Activated CD4-positive, alpha-beta T cell treated with anti-CD3 and anti-CD28 coated beads, Interleukin-2, amount 50 U/mL, for 24 hours (primary cell): ENCODE data around the gene STRN3.
A peak's percentile ranks its signal among the peaks of the same experiment; 100 is the strongest.

Experiments used
- DNase-seq, 2 donors: peaks; one replicate each; pipeline ENCODE4 v3.0.0-alpha.2; 2020; ENCODE audit warnings: low read depth in 1 of 2, low spot score in 1 of 2

Gene STRN3

DNA sequence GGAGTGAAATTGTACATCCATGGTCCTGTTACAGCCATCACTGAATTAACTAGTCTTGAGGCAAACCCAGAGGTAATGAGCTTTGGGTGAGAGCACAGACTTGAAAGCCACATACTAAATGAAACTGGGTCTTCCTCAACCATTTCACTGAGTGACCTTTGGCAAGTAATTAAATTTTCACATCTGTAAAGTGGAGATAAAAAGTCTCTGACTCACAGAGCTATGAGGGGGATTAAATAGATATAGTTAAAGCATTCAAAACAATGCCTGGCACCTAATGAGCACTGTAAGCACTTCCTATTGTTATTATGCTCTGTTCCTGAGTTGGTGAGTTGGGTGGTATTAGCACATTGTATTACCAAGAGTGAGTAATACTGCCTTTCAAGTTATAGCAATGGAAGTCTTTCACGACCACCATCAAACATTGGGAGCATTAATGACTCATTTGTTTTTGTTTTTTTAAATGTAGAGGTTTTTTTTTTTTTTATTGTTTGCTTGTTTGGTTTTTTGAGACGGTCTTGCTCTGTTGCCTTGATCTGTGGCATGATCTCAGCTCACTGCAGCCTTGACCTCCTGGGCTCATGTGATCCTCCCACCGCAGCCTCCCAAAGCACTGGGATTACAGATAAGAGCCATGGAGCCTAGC lies 12.5 kb upstream of the STRN3 start:
- no peak for DNase-seq

DNA sequence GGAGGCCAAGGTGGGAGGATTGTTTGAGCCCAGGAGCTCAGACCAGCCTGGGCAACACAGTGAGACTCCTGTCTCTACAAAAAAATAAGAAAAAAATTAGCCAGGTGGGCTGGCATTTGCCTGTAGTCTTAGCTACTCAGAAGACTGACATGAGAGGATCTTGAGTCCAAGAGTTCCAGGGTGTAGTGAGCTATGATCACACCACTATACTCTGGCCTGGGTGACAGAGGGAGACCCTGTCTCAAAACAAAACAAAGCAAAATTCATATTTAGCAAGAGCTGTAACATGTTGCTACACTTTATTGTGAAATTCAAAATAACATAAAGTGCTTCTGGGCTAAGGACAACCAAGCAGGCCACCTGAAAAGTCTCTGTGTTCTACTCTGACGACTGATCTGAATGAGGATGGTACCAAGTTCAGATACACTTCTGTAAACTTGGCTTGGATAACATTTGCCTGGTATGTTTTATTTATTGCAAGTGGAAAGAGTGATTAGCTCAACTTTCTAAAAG lies 11.6 kb upstream of the STRN3 start:
- no peak for DNase-seq

DNA sequence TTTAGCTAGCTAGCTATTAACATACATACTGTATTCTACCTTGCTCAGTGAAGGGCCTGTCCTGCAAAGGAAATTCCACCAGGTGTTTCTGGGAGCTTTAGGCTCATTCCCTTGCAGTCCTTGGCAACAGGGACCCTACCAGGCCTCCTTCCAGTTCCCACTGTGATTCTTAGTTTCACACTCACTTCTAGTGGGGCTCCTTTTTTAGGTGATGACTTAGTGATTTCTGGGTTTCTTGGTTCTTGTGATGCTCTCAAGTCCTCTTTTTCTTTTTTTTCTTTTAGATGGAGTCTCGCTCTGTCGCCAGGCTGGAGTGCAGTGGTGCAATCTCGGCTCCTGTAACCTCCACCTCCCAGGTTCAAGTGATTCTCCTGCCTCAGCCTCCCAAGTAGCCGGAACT lies 10.4 kb upstream of the STRN3 start:
- no peak for DNase-seq

DNA sequence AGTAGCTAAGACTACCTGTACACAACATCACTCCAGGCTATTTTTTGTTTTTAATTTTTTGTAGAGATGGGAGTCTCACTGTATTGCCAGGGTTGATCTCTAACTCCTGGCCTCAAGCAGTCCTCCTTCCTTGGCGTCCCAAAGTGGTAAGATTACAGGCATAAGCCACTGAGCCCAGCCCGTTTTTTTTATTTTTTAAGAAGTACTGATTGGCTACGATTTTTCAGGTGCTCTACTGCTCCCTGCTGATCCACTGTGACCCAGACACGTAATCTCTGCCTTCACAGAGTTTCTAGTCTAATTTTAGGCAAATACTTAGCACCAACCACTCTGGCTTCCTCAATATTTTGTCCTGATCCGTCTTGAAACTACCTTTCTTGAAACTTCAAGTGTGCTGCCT lies 4.3 kb upstream of the STRN3 start:
- DNase-seq: no peak

DNA sequence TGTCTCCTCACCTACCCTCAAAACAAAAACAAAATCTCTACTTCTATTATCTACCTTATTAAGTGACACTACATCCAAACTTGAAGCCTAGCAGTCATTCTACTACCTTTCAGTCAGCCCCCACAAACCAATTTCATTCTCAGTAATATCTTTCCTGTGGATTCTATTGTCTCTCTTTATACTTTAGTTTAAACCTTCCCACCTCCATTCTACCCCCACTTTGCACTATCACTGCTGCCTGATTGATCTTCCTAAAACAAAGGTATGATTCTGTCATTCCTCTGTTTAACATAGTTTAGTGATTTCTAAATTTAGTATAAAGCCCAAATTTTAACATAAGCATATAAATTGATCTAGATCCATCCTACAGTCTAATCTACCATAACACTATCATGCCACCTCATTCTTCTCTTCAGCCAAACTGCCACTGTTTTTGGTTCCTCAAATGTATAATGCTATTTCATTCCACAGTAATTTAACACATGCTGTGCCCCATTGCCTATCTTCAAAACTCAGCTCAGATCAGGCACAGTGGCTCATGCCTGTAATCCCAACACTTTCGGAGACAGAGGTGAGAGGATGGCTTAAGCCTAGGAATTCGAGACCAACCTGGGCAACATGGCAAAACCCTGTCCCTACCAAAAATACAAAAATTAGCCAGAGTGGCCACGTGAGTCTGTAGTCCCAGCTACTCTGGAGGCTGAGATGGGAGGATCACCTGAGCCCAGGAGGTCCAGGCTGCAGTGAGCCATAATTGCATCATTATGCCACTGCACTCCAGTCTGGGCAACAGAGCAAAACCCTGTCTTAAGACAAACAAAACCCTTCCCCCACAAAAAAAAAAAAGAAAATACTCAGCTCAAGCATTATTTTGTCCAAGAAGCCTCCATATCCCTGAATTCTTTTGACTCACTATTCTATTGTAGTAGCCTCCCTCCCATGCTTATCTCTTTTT lies 3.1 kb upstream of the STRN3 start:
- no peak for DNase-seq

DNA sequence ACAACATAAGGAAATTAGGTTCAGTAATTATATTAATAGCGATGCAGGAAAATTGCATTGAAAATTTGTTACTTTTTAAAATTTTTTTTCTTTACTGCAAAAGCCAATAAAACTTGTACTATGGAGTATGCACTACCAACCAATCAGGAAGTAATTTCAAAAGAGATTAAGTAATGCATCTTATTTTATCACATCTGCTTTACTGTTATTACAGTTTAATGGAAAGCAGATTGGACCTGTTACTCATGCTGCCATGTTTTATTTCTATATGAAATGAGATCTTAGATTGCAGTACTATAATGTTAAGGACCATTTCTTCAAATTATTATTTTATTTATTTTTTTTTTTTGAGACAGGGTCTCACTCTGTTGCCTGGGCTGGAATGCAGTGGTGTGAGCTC lies 1.7 kb upstream of the STRN3 start:
- no peak for DNase-seq

DNA sequence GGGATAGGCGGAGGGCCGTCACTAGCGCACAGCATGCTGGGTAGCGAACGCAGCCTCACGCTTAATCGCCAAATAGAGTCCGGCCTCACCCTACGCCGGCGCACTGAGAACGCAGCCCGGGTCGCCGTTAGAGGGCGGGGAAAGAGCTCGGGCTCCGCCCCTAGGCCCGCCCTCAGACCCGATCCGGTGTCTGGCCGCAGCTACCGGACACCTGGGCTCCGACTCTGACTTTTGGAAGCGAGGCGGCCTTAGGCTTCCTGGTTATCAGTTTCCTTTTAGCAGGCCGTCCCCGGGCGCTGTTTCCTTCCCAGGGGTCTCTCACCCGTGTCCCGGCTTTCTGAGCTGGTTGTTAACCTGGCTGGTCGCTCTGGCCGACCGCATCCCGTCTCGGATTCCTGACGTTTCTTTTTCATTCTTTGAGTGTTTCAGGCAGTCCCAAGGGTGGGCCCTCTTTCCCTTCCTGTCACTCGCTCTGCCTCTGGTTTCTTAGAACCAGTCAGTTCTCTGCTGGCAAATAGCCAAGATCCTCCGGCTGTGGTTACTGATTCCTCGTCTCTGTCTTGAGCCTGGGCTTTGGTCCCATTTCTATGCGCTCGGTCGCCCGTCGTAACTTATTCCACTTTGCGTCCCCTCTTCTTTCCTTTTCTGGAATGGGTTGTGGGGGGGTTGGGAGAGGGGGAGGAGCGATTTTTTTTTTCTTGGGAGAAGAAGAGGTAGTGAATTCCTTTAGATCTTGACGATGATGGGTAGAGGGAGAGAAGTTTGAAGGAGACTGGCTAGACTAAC lies 464 bp upstream of the STRN3 start:
- peak; percentile 73 to 87 for DNase-seq

DNA sequence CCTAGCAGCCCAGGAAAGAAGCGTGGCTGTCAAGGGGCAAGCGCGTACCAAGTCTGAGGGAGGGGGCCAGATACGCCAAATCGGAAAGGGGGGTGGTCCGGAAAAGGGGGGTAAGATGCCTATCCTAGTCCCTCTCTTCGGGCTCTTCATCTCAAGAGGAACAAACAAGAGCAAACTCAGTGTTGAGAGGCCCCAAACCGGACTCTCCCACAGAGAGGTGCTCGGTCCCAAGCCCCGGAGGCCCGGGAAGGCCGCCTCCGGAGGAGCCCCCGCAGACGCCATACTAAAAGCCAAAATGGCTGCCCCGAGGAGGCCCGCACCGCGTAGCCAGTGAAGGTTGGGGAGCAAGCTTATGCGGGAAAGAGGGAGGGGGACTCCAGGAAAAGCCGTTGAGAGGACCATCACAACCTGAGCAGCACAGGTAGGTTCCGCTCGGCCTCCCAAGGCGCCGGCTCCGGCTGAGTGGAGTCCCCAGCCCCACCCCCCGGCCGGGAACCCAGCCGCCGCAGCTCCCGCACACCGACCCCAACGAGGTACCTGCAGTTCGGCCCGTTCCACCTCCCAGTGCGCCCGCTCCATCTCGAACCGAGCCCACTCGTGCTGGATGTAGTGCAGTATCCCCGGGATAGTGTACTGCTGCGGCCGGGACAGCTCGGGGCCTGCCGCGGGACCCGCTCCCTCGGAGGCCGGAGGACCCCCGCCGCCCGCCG lies 657 bp downstream of the STRN3 start, which contains the start of gene AP4S1:
Gene AP4S1 (plus strand): TSS at position 283 of the 710 bp plus-strand sequence. CDS start 40,548 bp downstream, outside the sequence.
- DNase-seq: peak; percentile 25 to 35

DNA sequence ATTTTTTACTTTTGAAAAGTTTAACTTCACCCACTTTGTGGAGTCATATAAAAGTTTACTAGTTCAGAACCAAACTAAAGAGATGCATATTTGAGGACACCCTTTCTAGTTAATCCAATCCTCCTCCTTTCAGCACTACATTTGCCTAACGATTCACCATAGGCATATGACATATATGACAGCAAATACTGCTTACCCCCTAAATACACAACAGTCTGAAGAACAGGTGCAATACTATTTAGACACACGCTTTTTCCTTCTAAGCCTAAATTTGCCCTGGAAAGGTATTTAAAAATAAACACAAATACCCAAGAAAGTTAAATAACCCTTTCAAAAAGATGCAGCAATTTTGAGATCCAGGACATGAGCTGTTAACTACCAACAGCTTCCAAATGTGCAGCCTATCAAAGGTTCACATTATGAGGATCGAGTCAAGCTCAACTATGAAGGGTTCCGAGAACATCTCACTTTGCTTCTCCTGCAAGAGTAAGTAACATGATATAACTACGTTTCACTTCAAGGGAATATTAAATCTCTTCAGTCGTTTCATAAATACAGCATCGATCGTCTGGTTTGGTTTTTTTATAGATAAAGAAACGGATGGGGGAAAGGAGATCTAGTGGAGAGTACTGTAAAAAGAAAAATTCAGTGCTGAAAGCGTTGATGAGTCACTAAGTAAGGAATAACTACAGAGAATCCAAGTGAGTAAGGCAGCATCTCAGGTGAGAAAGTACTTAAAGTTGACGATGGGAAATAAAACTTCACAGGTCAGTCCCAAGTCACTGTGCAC lies 1.4 kb downstream of the STRN3 start:
- DNase-seq: peak in 1 of 2 donors; percentile 10

DNA sequence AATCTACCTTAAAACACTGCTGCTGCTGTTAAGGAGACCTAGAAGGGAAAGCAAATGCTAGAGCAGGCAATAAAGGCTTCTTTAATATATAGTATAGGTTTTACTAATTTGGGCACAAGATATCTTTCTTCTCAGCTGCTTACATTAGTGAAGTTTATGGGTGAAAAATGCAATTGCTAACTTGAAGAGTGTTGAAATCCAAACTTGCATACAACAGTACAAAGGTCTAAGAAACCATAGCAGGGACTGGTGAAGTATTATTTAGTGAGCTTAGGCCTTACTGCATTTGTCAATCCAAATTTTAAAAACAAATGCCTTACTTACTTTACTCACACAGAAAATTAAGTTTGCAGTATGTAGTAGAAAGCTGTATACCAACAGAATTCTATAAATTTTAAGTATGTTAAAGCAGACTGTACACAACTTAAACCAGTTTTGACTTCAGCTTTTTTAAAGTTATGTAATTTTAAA lies 2.1 kb downstream of the STRN3 start:
- no peak for DNase-seq

DNA sequence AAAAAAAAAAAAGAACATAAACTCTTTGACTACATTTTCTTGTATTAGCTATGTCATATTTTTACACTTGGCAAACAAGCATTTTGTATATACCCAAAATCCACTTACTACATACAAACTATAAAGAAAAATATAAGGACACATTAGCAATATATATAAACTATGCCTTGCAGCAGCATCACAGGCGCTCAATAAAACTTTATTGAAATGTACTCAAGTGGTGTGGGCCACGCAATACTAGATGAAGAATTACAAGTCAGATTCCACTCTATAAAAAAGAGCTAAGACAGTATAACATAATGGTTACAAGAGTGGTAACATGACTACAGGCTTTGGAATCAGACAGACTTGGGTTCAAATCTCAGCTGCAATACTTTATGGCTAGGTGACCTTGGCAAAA lies 3.8 kb downstream of the STRN3 start:
- no peak for DNase-seq

DNA sequence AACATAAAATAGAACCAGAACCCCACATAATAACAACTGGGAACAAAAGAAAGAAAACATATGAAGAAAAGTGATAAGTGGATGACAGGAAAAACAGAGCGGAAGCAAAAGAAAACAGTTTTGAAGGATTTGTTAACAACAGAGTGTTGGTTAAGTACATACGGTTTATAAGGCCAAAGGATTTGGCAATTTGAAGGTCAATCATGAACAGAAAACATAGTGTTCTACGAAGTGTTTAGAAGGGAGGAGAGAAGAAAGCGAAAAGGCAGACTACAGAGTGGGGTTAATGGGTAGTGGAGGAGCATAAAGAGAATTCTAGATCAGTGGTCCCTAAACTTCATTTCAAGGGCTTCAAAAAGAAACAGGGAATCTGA lies 4.6 kb downstream of the STRN3 start:
- DNase-seq: no peak

DNA sequence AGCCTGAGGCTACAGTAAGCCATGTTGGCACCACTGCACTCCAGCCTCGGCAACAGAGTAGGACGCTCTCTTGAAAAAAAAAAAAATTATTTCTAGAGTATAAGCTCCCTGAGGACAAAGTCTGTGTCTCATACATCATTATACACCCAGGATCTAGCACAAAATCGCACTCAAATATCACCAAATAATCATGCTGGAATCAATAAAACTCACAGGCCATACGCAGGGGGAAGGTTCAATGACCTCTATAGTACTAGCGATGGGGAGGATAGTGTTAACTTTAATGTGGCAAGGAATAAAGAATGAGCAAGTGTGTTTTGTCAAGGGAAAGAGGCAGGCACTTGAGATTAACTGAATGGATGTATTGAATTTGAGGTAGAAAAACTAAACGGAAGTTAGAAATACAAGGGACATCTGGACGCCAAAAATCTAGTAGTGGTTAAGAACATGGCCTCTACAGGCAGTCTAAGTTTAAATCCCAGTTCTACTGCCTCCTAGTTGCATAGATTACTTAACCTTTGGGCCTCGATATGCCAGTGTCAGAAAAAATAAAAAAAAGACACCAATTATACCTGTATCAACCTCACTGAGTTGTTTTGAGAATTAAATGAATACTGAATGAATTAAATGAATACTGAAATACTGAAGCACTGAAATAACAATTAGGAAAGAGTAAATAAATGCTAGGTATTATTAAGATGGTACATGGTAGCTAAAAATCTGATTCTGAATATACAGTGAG lies 5.2 kb downstream of the STRN3 start:
- DNase-seq: no peak

DNA sequence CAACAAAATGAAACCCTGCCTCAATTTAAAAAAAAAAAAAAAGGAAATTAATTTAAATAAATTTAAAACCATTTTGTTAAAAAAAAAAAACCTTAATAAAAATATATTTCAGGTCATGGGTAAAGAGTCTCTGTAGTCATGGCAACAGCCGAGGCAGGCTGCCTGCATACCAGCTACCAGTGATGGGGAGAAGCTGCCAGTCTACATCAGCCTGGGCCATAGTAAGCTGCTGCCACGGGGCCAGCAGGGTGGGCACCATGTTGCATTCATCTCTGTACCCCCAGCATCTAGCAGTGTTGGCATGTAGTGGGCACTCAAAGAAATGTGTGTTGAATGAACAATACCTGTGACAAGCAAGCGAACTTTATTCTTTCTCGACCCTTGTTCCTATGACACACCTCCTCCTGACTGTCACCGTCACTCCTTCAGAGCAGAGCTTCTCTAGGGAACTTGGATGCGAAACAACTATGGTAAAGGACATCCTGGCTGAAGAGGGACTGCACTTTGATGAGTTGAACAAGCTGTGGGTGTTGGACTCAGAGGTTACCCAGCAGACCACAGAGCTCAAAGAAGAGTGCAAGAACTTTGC lies 8.0 kb downstream of the STRN3 start:
- DNase-seq: no peak

DNA sequence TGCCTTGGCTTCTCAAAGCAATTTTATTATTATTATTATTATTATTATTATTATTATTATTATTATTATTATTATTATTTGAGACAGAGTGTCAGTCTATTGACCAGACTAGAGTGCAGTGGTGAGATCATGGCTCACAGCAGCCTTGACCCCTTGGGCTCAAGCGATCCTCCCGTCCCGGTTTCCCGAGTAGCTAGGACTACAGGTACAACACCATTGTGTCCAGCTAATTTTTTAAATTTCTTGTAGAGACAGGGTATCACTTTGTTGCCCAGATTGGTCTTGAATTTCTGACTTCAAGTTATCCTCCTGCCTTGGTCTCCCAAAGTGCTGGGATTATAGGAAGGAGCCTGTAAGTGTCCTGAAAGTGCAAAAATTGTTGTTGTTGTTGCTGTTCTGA lies 12.3 kb downstream of the STRN3 start:
- DNase-seq: no peak

DNA sequence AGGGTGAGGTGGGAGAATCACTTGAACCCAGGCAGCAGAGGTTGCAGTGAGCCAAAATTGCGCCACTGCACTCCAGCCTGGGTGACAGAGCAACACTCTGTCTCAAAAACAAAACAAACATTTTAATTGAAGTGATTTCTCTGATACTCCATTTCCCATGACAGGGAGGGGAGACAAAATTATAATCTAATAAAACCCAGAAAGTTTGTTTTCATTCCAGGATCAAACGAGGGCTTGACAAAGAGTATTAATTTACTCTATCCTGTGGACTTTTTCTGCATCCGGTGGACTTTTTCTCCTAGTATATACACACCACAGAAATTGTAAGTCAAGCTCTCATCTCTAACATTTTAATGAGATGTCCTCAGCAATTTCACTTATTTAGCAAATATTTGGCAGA lies 15.2 kb downstream of the STRN3 start:
- no peak for DNase-seq

DNA sequence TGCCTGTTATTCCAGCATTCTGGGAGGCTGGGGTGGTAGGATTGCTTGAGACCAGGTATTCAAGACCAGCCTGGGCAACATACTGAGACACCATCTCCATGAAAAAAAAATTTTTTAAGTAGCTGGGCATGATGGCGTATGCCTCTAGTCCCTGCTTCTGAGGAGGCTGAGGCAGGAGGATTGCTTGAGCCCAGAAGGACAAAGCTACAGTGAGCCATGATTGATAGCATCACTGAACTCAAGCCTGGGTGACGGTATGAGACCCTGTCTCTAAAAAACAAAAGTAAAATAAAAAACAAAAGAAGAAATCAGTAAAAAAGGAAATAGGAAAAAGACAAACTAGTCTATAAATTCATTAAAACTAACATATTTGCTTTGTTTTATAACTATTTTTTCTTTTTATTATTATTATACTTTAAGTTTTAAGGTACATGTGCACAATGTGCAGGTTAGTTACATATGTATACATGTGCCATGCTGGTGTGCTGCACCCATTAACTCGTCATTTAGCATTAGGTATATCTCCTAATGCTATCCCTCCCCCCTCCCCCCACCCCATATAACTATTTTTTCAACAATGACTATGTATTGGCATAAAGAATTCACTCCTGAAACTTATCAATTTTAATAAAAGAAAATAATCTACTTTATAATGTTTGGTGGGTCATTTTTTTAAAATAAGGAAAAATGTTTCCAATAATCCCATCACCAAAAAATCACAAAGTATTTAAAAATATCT lies 16.2 kb downstream of the STRN3 start:
- DNase-seq: no peak

DNA sequence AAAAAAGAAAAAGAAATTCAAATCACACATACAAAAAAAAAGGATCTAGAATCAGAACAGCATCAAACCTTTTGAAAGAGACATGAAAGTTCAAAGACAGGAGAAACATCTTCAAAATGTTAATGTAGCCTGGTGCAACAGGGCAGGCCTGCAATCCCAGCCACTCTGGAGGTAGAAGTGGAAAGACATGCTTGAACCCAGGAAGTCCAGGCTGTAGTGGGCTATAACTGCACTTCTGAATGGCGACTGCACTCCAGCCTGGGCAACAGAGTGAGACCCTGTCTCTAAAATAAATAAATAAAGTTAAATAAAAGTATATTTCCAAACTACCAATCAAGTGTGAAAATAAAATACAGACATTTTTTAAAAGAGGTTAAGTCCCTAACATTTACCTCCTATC lies 19.5 kb downstream of the STRN3 start:
- DNase-seq: no peak
